DMS79 (cell line): ENCODE results near the gene KCNQ1.

Source experiments
- DNase-seq: peaks from one replicate; lab custom pipeline; 2025; lab: John Stamatoyannopoulos, UW

The KCNQ1 gene

DNA sequence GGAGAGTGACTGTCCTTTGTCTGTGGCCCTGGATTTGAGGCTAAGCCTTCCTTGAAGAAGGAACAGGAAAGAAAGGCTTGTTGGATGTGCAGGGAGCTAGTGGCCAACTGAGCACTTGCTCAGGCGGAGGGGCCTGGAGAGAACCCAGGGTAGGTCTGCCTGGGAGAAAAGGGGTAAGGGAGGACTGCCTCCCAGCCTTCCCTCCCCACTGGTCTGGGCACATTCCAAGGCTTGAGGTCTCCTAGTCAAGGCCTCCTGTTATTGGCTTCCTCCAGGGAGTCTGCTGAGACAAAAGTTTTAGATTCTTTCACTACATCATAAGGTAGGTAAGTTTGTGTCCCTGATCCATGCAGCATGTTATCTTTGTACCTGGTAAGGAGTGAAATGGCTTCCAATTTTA, 239.8 kb downstream of the KCNQ1 start:
- no peak for DNase-seq

DNA sequence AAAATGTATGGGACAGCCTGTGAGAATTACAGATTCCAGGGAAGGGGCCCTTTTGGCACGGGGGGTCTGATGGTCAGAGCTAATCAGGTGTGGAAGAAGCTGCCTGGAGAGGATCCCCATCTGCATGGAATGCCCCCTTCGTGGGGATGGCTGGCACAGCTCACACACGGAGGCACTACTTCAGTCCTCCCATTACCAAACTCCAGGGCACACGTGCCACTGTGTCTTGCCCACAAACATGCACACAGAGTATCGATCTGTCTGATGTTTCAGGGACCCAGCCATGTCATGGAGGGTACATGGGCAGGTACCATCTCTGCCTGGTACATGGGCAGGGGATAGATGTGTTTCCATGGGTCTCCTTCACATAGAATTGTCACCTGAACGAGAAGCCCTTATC, 240.2 kb downstream of the KCNQ1 start:
- no peak for DNase-seq

DNA sequence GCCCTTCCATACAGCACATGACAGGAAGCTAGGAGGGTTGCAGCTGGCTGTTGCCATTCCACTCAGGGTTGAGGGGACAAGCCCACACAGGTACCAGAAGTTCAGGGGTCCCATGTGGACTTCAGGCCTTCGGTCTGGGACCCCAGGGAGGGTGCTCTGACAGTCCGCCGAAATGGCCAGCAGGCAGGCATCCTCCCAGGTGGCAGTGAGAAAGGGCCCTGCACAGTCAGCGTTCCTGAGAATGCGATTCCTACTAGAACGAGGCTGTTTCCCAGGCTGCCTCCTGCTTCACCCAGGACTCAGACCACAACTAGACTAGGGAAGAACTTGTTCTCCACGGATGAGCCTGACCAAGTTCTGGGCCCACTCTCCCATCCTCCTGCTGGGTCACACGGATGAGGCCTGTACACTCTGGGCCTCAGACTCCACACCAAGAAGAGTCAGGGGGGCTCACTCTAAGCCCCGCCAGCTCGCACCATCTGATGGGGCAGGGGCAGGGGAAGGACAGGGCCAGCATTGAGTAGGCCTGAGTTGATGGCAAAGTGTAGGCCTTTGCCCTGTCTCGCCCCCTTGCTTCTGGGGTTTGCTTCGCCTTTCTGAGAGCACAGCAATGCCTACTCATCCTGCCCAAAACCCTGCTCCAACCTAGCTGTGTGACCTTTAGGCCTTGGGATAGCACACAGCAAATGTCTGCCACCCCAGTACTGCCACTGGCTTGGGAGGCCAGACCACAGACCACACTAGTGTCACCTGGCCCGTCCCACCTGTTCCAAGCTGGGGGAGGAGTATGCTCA, 241.0 kb downstream of the KCNQ1 start:
- DNase-seq = no peak

DNA sequence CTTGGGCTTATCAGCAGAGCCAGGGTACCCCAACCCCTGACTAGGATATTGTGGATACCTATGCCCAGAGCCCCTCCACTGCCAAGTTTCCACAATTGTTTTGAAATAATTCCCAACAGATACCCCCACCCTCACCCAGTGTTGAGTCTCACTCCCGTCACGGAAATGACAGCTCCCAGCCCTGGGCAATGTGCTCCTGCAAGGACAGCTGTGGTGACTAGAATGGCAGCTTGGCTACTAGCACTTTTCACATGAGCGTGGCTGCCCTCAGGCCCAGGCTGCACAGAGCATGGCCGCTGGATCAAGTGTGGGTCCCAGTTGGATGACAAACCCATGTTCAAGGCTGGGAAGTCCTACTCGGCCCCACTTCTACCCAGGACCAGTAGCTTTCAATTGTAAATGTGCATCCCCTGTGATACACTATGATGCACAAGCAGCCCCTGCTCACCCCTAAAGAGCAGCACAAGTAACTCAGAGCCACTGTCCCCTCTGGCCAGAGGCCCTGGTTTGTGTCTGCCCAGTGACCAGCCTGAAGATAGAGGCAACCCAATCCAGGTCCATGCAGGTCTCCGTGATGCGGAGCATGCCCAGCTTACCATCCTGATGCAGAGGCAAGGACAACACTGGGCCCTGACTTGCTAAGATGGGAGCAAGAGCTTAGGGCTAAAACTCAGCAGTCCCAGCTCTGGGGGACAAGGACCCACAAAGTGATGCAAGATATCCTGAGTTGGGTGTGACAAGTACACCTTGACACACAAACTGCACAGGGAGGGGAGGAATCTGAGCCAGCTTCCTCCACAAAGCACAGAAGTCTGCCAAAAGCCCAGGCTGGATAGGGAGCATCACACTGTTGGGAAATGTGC, 241.8 kb downstream of the KCNQ1 start:
- no peak for DNase-seq

DNA sequence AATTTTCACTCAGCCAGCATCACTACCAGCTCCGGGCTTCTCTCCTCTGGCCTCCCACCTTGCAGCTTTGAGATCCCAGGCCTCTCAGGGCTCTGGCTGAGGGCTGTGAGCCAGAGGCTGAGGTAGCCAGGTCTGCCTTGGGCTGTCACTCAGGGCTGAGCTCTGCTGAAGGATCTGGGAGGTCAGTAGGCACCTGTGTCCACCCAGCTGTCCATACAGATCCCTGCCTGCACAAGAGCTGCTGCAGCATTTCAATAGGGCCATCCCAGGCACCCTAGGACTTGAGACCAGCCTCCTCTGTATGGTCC, 242.4 kb downstream of the KCNQ1 start:
- no peak for DNase-seq

DNA sequence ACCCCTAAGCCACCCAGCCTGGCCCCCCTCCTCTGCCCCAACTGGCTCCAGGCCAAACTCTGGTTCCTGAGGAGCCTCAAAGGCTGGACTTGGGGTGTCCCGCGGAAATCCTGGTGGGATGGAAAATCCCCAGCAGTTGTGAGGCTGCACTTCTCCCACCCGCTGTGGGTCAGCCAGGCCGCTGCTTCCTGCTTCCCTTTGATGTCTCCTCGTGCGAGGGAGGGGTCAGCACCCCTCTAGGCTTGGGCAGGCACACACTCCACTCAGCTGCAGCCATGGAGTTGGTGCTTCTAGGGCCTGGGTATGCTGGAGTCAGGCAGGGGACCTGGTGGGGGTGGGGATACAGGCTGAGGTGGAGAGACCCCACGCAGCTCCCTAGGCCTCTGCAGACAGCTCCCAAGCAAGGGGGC, 243.0 kb downstream of the KCNQ1 start:
- no peak for DNase-seq

DNA sequence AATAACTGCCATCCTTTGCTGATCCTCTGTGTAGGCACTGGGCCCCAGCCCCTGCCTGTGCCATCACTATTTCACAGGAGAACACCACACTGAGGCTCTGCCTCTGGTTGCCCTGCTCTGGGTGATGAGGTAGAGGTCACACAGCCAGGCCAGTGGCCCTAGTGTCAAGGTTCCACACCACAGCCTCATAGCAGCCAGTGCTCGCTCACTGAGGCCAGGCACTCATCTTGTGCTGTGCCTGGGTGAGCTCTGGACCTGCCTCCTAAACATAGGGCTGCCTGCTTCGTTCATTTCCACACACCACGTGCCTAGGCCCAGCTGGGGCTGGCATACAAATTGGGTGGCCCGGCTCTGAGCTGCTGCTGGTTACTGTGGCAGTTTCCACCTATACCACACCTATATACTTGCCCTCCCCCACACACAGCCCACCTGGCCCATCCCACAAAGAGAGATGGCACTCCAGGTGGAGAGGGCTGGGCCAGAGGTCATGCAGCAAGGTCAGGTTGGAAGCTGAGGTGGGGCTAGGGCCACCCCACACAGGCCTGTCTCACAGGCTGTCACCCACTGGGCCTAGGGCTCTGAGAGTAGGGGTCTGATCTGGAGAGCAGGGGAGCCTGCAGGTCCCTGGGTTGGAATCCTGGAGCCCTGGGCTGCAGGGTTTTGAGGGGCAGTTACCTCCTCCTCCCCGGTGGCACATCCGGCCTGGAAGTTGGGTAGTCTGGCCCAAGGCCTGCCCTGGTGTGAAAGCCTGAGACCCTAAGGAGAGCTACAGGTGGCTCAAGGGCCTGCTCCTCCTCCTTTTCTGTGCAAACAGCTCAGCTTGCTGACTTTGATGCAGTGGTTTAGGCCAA, 243.8 kb downstream of the KCNQ1 start:
- no peak for DNase-seq

DNA sequence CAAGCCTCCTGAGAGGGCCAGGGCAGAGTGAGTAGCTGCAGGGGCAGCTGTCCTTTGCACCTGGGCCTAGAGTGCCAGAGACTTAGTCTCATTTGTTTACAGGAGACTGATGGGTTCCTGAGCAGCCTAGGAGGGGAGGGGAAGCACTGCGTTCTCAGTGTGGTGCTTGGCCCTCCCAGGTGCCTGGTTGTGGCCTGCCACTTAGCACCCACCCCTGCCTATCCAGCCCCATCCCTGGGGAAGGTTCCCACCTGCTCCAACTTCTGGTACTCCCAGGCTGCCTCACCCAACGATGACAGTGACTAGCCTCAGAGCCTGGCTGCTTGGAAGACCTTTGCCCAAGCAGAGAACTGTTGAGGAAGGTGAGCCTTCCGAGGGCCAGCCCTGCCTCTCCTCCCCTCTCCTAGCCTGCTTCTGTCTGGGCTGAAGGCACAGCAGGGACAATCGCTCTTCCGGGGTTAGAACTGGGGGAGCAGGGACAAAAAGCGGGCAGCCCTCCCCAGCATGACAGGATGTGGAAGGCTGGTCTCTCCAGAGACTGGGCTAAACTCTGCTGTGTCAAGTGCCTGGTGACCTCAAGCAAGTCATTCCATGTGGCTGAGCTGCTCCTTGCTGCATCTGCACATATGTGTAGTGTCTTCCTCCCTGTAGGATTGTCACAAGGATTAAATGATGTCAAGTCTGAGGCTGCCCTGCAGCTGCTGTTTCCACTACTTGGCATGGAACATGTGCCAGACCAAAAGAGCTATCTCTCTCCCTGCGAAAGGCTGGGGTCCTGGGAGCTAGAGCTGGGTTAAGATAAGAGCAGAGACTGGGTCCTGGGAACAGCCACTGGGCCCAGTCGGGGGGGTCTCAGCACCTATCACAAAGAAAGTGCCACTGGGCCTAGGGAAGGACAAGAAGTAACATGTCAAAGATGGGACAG, 245.1 kb downstream of the KCNQ1 start:
- DNase-seq = no peak

DNA sequence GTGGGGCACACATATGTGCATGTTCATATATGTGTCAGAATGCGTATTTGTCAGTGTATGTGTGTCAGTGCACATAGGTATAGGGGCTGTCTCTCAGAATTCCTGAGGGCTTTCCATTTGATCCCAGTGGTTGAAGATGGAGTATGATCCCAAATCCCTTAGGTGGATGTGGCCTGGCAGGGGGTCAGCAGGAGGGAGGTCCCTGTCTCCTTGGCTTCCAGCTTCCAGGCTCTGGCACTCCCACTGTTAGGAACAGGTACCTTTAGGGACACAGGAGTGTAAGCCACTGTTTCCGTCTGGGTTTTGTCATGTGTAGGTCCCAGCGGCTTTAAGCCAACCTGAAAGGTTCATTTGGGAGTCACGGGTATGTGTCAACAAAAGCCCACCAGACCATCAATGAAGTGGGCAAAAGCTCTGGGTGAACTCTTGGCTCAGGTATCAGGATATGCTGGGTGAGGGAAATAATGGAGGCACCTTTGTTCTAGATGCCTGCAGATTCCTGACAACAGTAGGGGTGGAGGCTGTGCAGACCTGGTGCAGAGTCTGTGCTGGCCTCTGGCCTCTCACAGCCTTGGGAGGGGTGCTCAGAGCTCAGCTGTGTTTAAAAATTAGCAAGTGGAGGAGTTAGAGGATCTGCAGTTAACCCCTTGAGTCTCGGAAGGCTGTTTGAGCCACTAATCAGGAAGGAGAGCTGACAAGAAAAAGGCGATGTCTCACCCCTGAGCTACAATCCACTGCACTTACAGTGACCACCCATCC, 246.0 kb downstream of the KCNQ1 start:
- no peak for DNase-seq

DNA sequence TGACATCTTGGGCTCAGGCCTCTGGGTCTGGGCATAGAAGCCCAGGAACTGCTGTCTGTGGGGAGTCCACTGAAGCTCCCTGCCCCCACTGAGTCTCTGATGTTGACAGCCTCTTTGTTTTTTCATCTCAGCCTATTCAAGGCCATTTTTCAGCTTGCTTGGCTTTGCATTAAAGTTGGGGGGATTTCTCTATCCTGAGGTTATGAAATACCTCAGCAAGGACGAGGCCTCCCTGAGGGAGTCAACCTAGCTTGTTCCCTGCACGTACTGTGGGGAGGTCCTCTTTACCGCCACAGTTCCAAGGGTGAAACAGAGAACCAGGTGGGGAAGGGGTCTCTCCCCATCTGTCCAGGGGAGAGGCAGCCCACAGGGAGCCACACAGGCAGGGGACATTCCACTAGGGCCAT, 246.6 kb downstream of the KCNQ1 start:
- no peak for DNase-seq

DNA sequence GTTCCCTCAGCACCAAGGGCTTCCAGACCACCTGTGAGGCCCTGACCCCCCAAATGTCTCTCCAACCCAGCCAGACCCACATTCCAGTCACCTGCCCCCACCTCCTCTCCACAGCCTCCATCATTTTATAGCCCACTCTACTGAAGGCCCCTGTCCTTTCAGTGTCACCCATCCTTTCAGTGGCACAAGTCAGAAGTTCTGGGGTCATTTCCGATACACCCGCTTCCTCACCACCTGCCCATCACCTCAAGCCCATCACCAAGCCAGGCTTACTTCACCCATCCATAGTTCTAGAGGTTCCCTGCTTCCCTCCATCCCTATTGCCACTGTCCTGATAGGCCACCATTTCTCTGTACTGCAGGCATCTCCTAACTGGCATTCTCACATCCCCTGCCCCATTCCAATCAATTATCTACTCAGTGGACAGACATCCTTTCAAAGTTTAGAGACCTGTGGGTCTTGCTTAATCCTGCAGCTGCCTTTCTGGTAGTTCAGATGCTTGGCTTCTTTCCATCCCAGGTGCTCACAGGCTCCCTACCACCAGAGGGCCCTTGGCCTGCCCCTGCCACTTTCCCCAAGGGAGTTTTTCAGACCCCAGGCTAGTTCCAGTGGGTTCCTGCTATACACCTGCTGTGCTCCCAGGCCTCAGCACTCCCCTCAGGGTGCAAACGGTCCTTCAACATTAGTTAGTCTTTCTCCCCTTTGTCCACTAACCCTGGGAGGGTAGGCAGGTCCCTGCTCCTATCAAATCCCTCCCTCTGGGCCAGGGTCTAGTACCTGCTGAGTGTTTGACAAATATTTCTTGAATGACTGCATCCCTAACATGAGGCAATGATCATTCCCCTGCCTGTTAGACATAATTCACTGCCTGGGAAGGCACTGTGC, 247.4 kb downstream of the KCNQ1 start:
- no peak for DNase-seq

DNA sequence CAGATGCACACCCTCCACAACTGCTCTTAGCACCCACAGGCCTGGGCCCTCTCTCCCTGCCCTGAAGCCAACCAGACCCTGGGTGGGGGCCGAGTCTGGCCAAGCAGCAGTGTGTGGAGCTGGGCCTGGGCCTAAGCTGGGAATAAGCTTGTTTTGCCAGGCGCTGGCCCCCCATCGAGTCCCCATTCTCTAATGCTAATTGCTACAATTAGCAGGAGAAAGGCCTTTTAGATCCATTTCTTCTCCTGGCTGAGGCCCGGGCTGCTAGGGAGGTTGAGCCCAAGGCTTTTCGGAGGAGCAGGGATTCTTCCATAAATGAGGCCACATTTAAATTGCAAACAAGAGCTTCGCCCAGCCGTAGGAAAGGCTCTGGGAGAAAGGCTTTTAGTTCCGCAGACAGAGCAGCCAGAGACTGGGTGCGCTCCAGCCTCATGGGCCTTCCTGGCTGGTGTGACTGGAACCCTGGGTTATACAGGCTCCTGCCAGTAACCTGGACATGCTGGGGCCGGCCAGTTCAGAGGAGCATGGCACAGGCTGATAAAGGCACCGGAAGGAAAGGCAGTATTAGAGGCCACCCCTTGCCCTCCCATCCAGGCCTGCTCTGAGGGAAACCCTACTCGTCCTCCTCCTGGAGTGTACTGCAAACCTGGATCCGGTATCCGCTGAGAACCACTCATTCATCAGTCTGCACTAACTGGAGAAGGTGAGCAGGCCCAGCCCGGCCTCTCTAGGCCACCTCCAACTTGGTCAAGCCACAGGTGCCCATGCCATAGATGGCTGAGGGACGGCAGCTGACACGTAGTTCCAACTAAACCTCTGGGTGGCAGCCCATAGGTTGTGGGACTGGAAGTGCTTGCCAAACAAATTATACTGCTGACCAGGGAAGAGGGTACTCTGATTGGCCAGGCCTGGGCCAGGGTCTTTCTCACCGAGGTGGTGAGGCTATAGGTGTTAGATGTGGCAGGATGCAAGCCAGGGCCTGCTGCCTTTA, 248.8 kb downstream of the KCNQ1 start:
- DNase-seq = no peak

DNA sequence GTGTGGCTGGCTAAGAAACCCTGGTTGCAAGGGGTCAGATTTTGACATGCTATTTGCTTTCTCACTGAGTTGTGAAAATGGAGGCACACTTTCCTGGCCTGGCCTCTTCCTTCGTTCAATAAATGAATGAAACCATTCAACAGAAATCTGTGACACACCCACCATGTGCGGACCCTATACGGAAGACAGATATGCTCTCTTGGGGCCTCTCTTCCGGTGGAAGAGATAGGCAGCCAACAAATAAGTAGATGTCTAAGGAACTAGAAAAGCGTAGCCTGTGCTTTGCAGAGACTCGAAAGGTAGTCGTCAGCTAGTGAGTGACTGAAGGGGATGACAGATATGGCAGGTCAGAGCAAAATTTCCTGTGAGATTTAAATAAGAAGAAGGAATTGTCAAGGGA, 249.7 kb downstream of the KCNQ1 start:
- DNase-seq = no peak

DNA sequence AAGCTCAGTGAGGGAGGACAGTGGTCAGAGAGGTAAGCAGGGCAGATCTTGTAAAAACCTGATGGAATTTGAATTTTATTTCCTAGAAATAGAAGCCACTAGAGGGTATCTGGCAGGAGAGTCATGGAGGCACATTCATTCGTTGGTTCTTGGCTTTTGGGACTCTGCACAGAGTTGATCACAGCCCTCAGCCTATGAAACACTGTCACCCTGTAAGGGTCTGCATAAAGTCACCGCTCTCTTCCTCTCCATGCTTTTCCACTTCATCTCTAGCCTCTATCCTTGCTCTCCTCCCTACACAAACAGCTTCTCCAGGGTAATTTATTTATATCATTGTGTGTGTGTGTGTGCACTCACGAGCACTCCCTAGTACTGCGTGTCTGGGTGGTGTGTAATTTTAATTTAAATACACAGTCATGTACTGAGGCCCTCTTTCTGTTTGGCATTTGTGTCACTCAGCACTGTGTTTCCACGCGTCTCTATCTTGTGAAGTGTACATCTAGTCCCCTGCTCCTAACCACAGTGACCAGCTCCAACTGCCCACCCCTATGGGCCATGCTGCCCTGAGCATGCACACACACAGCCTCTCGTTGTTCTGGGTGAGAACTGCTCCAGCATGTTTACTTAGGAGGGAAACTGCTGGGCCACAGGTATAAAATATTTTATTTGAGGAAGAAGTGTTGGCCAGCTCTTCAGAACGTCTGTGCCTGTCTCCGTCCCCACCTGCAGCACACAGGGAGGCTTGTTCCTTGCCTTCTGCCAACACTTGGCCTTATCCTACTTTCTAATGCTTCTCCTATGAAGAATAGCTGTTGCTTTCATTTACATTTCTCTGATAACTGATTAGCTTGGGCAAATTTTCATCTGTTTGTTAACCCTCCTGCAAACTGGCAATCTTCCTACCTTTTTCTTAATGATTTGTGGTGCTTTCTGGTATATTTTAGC, 250.5 kb downstream of the KCNQ1 start:
- no peak for DNase-seq

DNA sequence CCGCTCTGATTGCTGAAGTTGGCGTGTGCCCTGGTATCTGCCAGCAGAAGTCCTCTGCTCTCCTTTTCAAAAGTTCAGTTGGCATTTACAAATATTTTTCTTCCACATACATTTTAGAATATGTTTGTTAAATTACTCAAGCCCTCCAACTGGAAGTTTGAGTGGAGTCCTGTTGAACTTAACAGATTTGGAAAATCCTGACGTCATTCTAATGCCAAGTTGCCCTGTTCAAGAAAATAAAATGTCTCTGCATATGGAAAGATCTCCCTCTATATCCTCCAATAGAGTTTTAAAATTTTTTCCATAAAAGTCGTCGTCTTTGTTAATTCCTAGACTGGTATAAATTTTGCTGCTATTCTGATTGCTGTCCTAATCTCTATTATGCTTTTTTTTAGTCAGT, 251.6 kb downstream of the KCNQ1 start:
- no peak for DNase-seq

DNA sequence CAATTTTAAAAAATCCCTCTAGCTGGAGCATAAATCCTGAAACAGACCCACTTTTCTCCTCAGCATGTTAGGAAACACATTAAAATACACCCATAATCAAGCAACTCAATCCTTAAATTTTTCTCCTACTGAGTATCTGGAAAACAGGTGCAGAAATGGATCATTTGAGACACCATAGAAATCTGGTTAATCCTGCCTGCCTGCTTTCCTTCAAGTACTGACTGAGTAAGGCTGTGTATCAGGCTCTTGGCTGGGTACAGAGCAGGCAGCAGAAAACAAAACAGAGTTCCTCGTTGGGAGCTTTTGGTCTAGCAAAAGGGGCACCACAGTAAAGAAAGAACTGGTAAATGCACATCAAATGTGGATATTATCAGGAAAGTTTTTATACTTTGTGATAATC, 253.1 kb downstream of the KCNQ1 start:
- DNase-seq = no peak
